Ishikawa (cell line): ENCODE results near the gene MLN.

Experiments
- CEBPB ChIP-seq: IDR thresholded peaks from 2 replicates; pipeline ENCODE4 v1.6.1; 2012
- CREB1 ChIP-seq: IDR thresholded peaks from 2 replicates; pipeline ENCODE4 v1.6.1; 2012; ENCODE audit warnings: low read depth
- EGR1 ChIP-seq: IDR thresholded peaks from 2 replicates; pipeline ENCODE4 v1.6.1; 2012
- EP300 ChIP-seq: IDR thresholded peaks from 2 replicates; pipeline ENCODE4 v1.6.1; 2012; ENCODE audit warnings: borderline replicate concordance
- FOXM1 ChIP-seq: IDR thresholded peaks from 2 replicates; pipeline ENCODE4 v1.6.1; 2012; ENCODE audit warnings: low read depth, borderline replicate concordance
- MAX ChIP-seq: IDR thresholded peaks from 2 replicates; pipeline ENCODE4 v1.6.1; 2012
- NFIC ChIP-seq: IDR thresholded peaks from 2 replicates; pipeline ENCODE4 v1.6.1; 2012
- RAD21 ChIP-seq: IDR thresholded peaks from 2 replicates; pipeline ENCODE4 v1.6.1; 2012; ENCODE audit warnings: low read depth
- REST ChIP-seq: IDR thresholded peaks from 2 replicates; pipeline ENCODE4 v1.6.1; 2012; ENCODE audit warnings: low read depth, mild to moderate bottlenecking
- TAF1 ChIP-seq: IDR thresholded peaks from 2 replicates; pipeline ENCODE4 v1.6.1; 2012; ENCODE audit warnings: low read depth, mild to moderate bottlenecking
- TCF12 ChIP-seq: IDR thresholded peaks from 2 replicates; pipeline ENCODE4 v1.6.1; 2012; ENCODE audit warnings: low read depth
- TEAD4 ChIP-seq: IDR thresholded peaks from 2 replicates; pipeline ENCODE4 v1.6.1; 2012
- USF1 ChIP-seq: IDR thresholded peaks from 2 replicates; pipeline ENCODE4 v1.6.1; 2012
- YY1 ChIP-seq: IDR thresholded peaks from 2 replicates; pipeline ENCODE4 v1.6.1; 2012; ENCODE audit warnings: low read depth
- ZBTB7A ChIP-seq: IDR thresholded peaks from 2 replicates; pipeline ENCODE4 v1.6.1; 2012; ENCODE audit warnings: low read depth

The MLN gene

GRCh38 chr6:33847867-33848266, 44.1 kb upstream of the MLN start:
- no peak for TF ChIP-seq FOXM1
- TF ChIP-seq TCF12 = no peak
- no peak for TF ChIP-seq REST
- no peak for TF ChIP-seq TAF1
- TF ChIP-seq MAX = no peak
- no peak for TF ChIP-seq CREB1

GRCh38 chr6:33847078-33847477, 43.3 kb upstream of the MLN start:
- TF ChIP-seq REST (no peak), TEAD4 (no peak), RAD21 (no peak), MAX (no peak)

GRCh38 chr6:33846226-33846625, 42.4 kb upstream of the MLN start:
- TF ChIP-seq NFIC (no peak), EGR1 (no peak), CEBPB (no peak), TAF1 (no peak), MAX (no peak), RAD21 (no peak), USF1 (no peak), EP300 (no peak), CREB1 (no peak), FOXM1 (no peak), TEAD4 (no peak), TCF12 (no peak), YY1 (no peak), ZBTB7A (no peak)

GRCh38 chr6:33845031-33845745, 41.4 kb upstream of the MLN start:
- TF ChIP-seq ZBTB7A = no peak
- TF ChIP-seq CEBPB = no peak
- TF ChIP-seq FOXM1 = no peak
- no peak for TF ChIP-seq CREB1
- TF ChIP-seq TEAD4 = no peak
- TF ChIP-seq TAF1 = no peak
- TF ChIP-seq EGR1 = no peak
- no peak for TF ChIP-seq RAD21
- no peak for TF ChIP-seq YY1

GRCh38 chr6:33843131-33844121, 39.6 kb upstream of the MLN start:
- TF ChIP-seq TCF12 (no peak), MAX (no peak), NFIC (no peak), EGR1 (no peak), FOXM1 (no peak), CREB1 (no peak), YY1 (no peak), EP300 (no peak), TEAD4 (no peak), USF1 (no peak), ZBTB7A (no peak), RAD21 (no peak), REST (no peak), CEBPB (no peak), TAF1 (no peak)
